Peyer's patch (tissue), 4 donors: ENCODE results near the gene TLX2. TPM values are rescaled to one million over a fixed set of nuclear protein-coding genes. Genes with fewer than 3 reads are reported as not detected.
A peak's percentile ranks its signal among the peaks of the same experiment; 100 is the strongest.

Source experiments
- DNase-seq, 3 donors: peaks; one replicate each; pipeline ENCODE4 v3.0.0-alpha.2; 2017 to 2019
- H3K27ac ChIP-seq, 4 donors: fragments of 200-600 bp; sonication (generic); one replicate each; pipeline ENCODE4 v1.5.1; 2016 to 2019
- H3K27me3 ChIP-seq, 2 donors: fragments of 200-600 bp; sonication (generic); one replicate each; pipeline ENCODE4 v1.5.1; 2019
- H3K36me3 ChIP-seq, 3 donors: fragments of 200-600 bp; sonication (generic); one replicate each; pipeline ENCODE4 v1.5.1; 2016 to 2019
- H3K4me1 ChIP-seq, 4 donors: fragments of 200-600 bp; sonication (generic); one replicate each; pipeline ENCODE4 v1.5.1; 2016 to 2019
- H3K4me3 ChIP-seq, 4 donors: fragments of 200-600 bp; sonication (generic); 1 replicate in 3 of 4; 2 replicates in 1 of 4; pipeline ENCODE4 v1.5.1; 2016 to 2019; ENCODE audit warnings: mild to moderate bottlenecking in 1 of 4
- H3K9me3 ChIP-seq, 4 donors: fragments of 200-600 bp; sonication (generic); one replicate each; pipeline ENCODE4 v1.5.1; 2016 to 2019; ENCODE audit warnings: mild to moderate bottlenecking in 1 of 4
- POLR2A ChIP-seq, 2 donors: fragments of 450-650 bp; IDR thresholded peaks; one replicate each; pipeline ENCODE4 v1.5.1; 2017; ENCODE audit warnings: antibody characterized with exemption in 2 of 2, mild to moderate bottlenecking in 2 of 2, moderate library complexity in 2 of 2
- total RNA-seq, 4 donors: library from RNA; depleted of rRNA; stranded (reverse); fragments of >200 nt; gene quantifications; one replicate each; pipeline ENCODE4 v1.1.0, GENCODE V29; 2016
- TF ChIP-seq, protein P1 (sequence below), 6 experiments: fragments of 450-650 bp in 4 of 6; fragments of 200-600 bp in 2 of 6; sonication (generic) in 1 of 6; IDR thresholded peaks; one replicate each; pipeline ENCODE4 v1.5.1; 2017 to 2019; ENCODE audit warnings: antibody characterized with exemption in 6 of 6, mild to moderate bottlenecking in 3 of 6, moderate library complexity in 1 of 6

The TLX2 gene
- total RNA-seq, 4 donors from 2014 or later: 0.53 to 1.7 (median 1.7) TPM; not detected in 1

DNA sequence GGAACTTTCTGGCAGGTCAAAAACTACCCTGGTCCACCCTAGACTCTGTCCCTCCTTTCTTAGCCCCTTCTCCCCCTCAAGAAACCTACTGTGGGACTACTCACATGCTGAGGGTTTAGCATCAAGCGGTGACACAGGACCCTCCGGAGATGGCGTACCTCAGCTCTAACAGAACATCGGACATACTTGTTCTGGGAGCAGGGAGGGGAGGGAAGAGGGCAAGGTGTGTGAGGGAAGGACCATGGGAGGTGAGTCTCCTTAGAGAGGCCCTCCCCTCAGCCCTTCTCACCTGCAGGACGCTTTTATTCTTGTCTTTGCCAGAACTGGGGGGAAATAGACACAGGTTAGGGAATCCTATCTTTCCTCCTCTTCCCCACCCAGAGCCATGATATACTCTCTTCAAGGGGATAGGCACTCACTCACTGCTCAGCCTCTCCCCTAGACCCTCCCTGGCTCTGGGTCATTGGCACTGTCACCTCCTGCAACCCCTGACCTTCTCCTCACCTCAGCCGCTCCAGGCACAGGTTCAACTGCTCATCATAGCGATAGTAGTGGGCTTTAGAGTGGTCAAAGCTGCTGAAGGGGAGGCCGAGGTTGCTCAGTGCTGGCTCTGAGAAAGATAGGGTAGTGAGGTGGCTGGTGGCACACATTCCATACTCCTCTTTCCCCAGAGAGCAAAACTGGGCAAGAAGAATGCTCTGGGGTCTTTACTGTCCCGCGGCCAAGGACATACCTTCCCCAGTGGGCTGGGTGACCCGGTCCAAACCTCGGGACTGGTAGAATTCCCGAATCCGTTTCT lies 8.6 kb upstream of the TLX2 start:
- TF ChIP-seq, protein P1, sequence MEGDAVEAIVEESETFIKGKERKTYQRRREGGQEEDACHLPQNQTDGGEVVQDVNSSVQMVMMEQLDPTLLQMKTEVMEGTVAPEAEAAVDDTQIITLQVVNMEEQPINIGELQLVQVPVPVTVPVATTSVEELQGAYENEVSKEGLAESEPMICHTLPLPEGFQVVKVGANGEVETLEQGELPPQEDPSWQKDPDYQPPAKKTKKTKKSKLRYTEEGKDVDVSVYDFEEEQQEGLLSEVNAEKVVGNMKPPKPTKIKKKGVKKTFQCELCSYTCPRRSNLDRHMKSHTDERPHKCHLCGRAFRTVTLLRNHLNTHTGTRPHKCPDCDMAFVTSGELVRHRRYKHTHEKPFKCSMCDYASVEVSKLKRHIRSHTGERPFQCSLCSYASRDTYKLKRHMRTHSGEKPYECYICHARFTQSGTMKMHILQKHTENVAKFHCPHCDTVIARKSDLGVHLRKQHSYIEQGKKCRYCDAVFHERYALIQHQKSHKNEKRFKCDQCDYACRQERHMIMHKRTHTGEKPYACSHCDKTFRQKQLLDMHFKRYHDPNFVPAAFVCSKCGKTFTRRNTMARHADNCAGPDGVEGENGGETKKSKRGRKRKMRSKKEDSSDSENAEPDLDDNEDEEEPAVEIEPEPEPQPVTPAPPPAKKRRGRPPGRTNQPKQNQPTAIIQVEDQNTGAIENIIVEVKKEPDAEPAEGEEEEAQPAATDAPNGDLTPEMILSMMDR (IDR thresholded peaks at IDR 0.05): no peak
- DNase-seq: peak in 1 of 3 donors; percentile 23
- peaks cover 0 to 13% (median 0%) of the 10 kb centered on the region in 3 donors for H3K36me3 ChIP-seq
- H3K27me3 ChIP-seq: no peaks in the 10 kb centered on the region
- H3K4me1 ChIP-seq: peaks cover 0 to 59% (median 12%) of the 10 kb centered on the region in 4 donors
- no peak overlapping the region for H3K27ac ChIP-seq
- no peaks in the 10 kb centered on the region for H3K9me3 ChIP-seq
- peak overlapping the region in 2 of 4 donors; percentile 20 to 73 for H3K4me3 ChIP-seq

DNA sequence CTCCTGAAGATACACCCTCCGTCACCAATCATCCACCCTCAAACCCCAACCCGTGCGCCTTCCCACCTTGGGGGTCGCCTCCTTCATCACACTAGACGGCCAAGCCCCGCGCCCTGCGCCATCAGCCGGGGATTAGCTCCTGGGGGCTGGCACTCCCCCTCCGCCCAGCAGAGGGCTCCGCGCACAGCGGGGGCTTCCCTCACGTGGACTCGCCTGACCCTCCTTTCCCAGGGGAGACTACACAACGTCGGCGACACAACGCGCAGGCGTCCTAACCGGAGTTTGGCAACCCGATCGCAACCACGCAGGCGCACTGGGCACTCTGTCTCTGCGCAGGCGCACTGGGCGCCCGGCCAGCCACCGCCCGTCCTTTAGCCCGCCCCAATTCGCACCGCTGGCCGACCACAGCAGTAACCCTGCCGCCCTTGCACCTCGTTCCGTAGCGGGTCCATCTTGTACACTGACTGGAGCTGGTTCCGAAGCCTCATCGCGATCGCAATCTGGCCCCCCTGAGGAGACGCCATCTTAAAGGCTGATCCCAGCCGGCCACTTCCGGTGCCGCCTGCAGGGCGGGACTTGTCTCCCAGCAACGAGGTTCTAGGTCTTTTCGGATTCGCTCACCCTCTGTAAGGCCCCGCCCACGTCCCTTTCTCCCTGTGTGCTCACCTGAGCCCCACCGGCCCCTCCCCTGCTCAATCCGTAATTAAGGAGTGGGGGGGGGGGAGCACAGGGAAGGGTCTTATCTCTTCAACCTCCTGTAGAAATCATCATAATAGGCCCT lies 6.9 kb upstream of the TLX2 start, which contains the start of gene PCGF1:
TSS of gene PCGF1 (minus strand) at position 551 of the 781 bp plus-strand sequence. CDS start at position 524, 27 bp downstream.
- H3K27me3 ChIP-seq: peaks cover 0 to 10% of the 10 kb centered on the region in 2 donors
- H3K36me3 ChIP-seq: peaks cover 0 to 13% (median 0%) of the 10 kb centered on the region in 3 donors
- TF ChIP-seq, protein P1 (IDR thresholded peaks at IDR 0.05): peak; percentile 24 to 50 (median 38)
- peak; percentile 36 to 57 for TF ChIP-seq POLR2A (IDR thresholded peaks at IDR 0.05)
- H3K4me1 ChIP-seq: peaks cover 0 to 49% (median 12%) of the 10 kb centered on the region in 4 donors
- H3K9me3 ChIP-seq: no peaks in the 10 kb centered on the region
- peak within 1 kb of the TSS; percentile 57 to 85 (median 71) for H3K4me3 ChIP-seq
- peak; percentile 99 to 100 (median 99) for DNase-seq
- H3K27ac ChIP-seq: peak within 1 kb of the TSS; percentile 91 to 99 (median 97)

DNA sequence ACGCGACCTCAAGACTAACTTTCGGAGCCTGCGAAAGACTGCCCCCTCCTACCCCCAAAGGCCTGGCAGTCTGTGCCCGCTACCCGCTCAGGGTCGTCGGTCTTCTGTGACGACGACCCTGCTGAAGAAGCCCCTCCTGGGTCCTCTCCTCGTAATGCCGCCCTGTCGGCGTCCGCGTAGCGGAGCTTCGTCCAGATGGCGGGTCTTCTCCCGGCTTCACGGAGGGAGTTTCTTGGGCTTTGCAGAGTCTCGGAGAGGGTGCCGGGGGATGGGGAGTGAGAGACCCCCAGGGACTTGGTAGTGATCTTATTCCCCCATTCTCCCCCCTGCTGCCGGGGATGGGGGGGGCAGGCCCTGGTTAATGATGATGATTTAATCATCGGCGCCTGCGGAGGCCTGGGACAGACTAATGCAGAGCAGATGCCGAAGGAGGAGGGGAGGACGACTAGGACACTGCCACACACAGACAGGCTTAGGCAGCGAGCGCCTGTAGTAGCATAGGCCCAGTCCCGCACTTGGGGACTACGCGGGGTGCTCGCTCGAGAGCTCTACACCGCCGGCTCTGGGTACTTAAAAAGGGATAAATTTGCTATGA lies 6.2 kb upstream of the TLX2 start:
- Histone ChIP-seq H3K4me3 (peak overlapping the region; percentile 57 to 85 (median 71)), H3K4me1 (peaks cover 0 to 46% (median 9%) of the 10 kb centered on the region in 4 donors), H3K27ac (peak overlapping the region; percentile 91 to 99 (median 97)), H3K9me3 (no peaks in the 10 kb centered on the region), H3K36me3 (peaks cover 0 to 13% (median 0%) of the 10 kb centered on the region in 3 donors), H3K27me3 (peaks cover 0 to 17% of the 10 kb centered on the region in 2 donors)
- TF ChIP-seq, protein P1 (IDR thresholded peaks at IDR 0.05): no peak
- no peak for TF ChIP-seq POLR2A (IDR thresholded peaks at IDR 0.05)
- peak in 2 of 3 donors; percentile 68 to 70 for DNase-seq

DNA sequence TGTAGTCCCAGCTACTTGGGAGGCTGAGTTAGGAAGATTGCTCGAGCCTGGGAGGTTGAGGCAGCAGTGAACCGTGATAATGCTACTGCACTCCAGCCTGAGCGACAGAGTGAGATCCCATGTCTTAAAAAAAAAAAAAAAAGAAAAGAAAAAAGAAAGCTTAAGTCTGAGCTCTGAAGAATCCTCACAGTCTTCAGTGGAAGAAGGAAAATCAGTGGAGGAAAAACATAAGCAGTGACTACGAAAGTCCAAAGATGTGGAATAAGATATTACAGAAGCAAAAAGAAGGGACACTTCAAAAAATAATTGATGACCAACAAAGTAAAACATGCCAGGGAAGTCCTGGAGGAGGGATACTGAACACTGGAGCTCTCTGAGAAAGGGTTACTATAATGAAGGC lies 4.0 kb upstream of the TLX2 start:
- peaks cover 0 to 41% (median 18%) of the 10 kb centered on the region in 4 donors for H3K4me1 ChIP-seq
- peaks cover 0 to 8% (median 0%) of the 10 kb centered on the region in 3 donors for H3K36me3 ChIP-seq
- no peak overlapping the region for H3K4me3 ChIP-seq
- no peak for DNase-seq
- peaks cover 0 to 40% of the 10 kb centered on the region in 2 donors for H3K27me3 ChIP-seq
- H3K9me3 ChIP-seq: no peaks in the 10 kb centered on the region
- no peak overlapping the region for H3K27ac ChIP-seq
- TF ChIP-seq, protein P1 (IDR thresholded peaks at IDR 0.05): no peak
- TF ChIP-seq POLR2A (IDR thresholded peaks at IDR 0.05): no peak
